ACC112 (cell line): ENCODE measurements around the gene STX1A.
"Not testable (repeated sequence)": the region's sequence is repeated elsewhere in the genome, so short reads cannot be mapped to it uniquely, and the experiment has no call there.

Experiments
- H2AFZ ChIP-seq: fragments of 200-600 bp; sonication (generic); one replicate; pipeline ENCODE4 v1.6.0; 2017; ENCODE audit warnings: antibody characterized with exemption, low read length; ENCODE audit not compliant: unreplicated experiment
- H3K27ac ChIP-seq: fragments of 200-600 bp; sonication (generic); 2 replicates; pipeline ENCODE4 v1.5.1; 2014; ENCODE audit warnings: low read depth, mild to moderate bottlenecking, antibody characterized with exemption, low read length, moderate library complexity
- H3K27me3 ChIP-seq: fragments of 200-600 bp; sonication (generic); 2 replicates; pipeline ENCODE4 v1.6.1; 2014; ENCODE audit warnings: mild to moderate bottlenecking, antibody characterized with exemption, low read length, moderate library complexity, mixed read lengths; ENCODE audit not compliant: insufficient read depth
- H3K36me3 ChIP-seq: fragments of 200-600 bp; sonication (generic); 2 replicates; pipeline ENCODE4 v1.6.1; 2016; ENCODE audit warnings: mild to moderate bottlenecking, antibody characterized with exemption, low read length, moderate library complexity, mixed read lengths; ENCODE audit not compliant: insufficient read depth
- H3K4me1 ChIP-seq: fragments of 200-600 bp; sonication (generic); one replicate; pipeline ENCODE4 v1.6.1; 2016; ENCODE audit warnings: low read length, mixed read lengths; ENCODE audit not compliant: insufficient read depth, unreplicated experiment, control insufficient read depth
- H3K4me3 ChIP-seq: fragments of 200-600 bp; sonication (generic); 2 replicates; pipeline ENCODE4 v1.5.1; 2014; ENCODE audit warnings: mild to moderate bottlenecking, low read depth, low read length
- H3K79me2 ChIP-seq: fragments of 200-600 bp; sonication (generic); one replicate; pipeline ENCODE4 v1.6.0; 2016; ENCODE audit warnings: low read length; ENCODE audit not compliant: control insufficient read depth, unreplicated experiment, insufficient read depth

Gene STX1A

GRCh38 chr7:73735528-73735905 is 16.0 kb upstream of the STX1A start:
- Histone ChIP-seq H2AFZ (no peak overlapping the region), H3K79me2 (peaks cover 4% of the 10 kb centered on the region)

GRCh38 chr7:73734619-73735527 is 15.4 kb upstream of the STX1A start:
- Histone ChIP-seq H3K27me3 (no peaks in the 10 kb centered on the region), H3K4me1 (peaks cover 8% of the 10 kb centered on the region), H3K79me2 (peaks cover 4% of the 10 kb centered on the region), H2AFZ (no peak overlapping the region), H3K27ac (no peak overlapping the region), H3K36me3 (0 out of 2 replicates have a peak, but pooled peaks cover 4% of the 10 kb centered on the region), H3K4me3 (no peak overlapping the region)

More at GRCh38 chr7:73735528-73735905, 16.0 kb upstream of the STX1A start:
- H3K4me3 ChIP-seq = no peak overlapping the region
- no peaks in the 10 kb centered on the region for H3K27me3 ChIP-seq
- peaks cover 8% of the 10 kb centered on the region for H3K4me1 ChIP-seq
- H3K36me3 ChIP-seq = 0 out of 2 replicates have a peak, but pooled peaks cover 4% of the 10 kb centered on the region
- no peak overlapping the region for H3K27ac ChIP-seq

GRCh38 chr7:73732397-73732796 is 12.9 kb upstream of the STX1A start:
- Histone ChIP-seq H3K27ac (no peak overlapping the region), H3K4me3 (no peak overlapping the region), H2AFZ (no peak overlapping the region), H3K79me2 (no peaks in the 10 kb centered on the region), H3K4me1 (peaks cover 5% of the 10 kb centered on the region), H3K36me3 (0 out of 2 replicates have a peak, but pooled peaks cover 4% of the 10 kb centered on the region), H3K27me3 (no peaks in the 10 kb centered on the region)

- no peak overlapping the region for H3K4me3 ChIP-seq
- no peaks in the 10 kb centered on the region for H3K27me3 ChIP-seq
- peaks cover 5% of the 10 kb centered on the region for H3K4me1 ChIP-seq
- no peaks in the 10 kb centered on the region for H3K79me2 ChIP-seq
- H3K27ac ChIP-seq = no peak overlapping the region
- H2AFZ ChIP-seq = no peak overlapping the region
- no peaks in the 10 kb centered on the region for H3K36me3 ChIP-seq
These were observed 11.0 kb upstream of the STX1A start for GRCh38 chr7:73730485-73730884.

- Histone ChIP-seq H3K27ac (no peak overlapping the region), H3K79me2 (no peaks in the 10 kb centered on the region), H2AFZ (no peak overlapping the region)
These were observed 9.1 kb upstream of the STX1A start for GRCh38 chr7:73728551-73728950.

GRCh38 chr7:73727952-73728351 is 8.5 kb upstream of the STX1A start:
- no peaks in the 10 kb centered on the region for H3K27me3 ChIP-seq
- H3K79me2 ChIP-seq = no peaks in the 10 kb centered on the region
- no peak overlapping the region for H3K27ac ChIP-seq
- H3K4me1 ChIP-seq = no peaks in the 10 kb centered on the region
- no peak overlapping the region for H2AFZ ChIP-seq
- H3K36me3 ChIP-seq = no peaks in the 10 kb centered on the region
- no peak overlapping the region for H3K4me3 ChIP-seq

More at GRCh38 chr7:73728551-73728950, 9.1 kb upstream of the STX1A start:
- Histone ChIP-seq H3K4me1 (no peaks in the 10 kb centered on the region), H3K27me3 (no peaks in the 10 kb centered on the region), H3K4me3 (no peak overlapping the region), H3K36me3 (no peaks in the 10 kb centered on the region)

GRCh38 chr7:73726083-73726466 is 6.6 kb upstream of the STX1A start:
- no peak overlapping the region for H3K27ac ChIP-seq
- peaks cover 14% of the 10 kb centered on the region for H3K4me1 ChIP-seq
- H3K36me3 ChIP-seq = no peaks in the 10 kb centered on the region
- H3K27me3 ChIP-seq = no peaks in the 10 kb centered on the region
- no peak overlapping the region for H3K4me3 ChIP-seq
- H2AFZ ChIP-seq = no peak overlapping the region
- no peaks in the 10 kb centered on the region for H3K79me2 ChIP-seq

GRCh38 chr7:73723813-73724212 is 4.3 kb upstream of the STX1A start:
- H3K4me1 ChIP-seq = peaks cover 20% of the 10 kb centered on the region
- H3K36me3 ChIP-seq = no peaks in the 10 kb centered on the region
- no peak overlapping the region for H3K27ac ChIP-seq
- H3K27me3 ChIP-seq = no peaks in the 10 kb centered on the region
- H3K4me3 ChIP-seq = no peak overlapping the region
- peaks cover 6% of the 10 kb centered on the region for H3K79me2 ChIP-seq
- no peak overlapping the region for H2AFZ ChIP-seq

- no peak overlapping the region for H3K4me3 ChIP-seq
- H2AFZ ChIP-seq = no peak overlapping the region
- no peaks in the 10 kb centered on the region for H3K27me3 ChIP-seq
- no peak overlapping the region for H3K27ac ChIP-seq
- H3K4me1 ChIP-seq = peaks cover 20% of the 10 kb centered on the region
- H3K36me3 ChIP-seq = no peaks in the 10 kb centered on the region
- H3K79me2 ChIP-seq = peaks cover 15% of the 10 kb centered on the region
These were observed 3.3 kb upstream of the STX1A start for GRCh38 chr7:73722785-73723184.

GRCh38 chr7:73722182-73722581 is 2.7 kb upstream of the STX1A start:
- H3K79me2 ChIP-seq = peaks cover 21% of the 10 kb centered on the region
- not testable (repeated sequence) for H3K4me3 ChIP-seq, H3K27ac ChIP-seq, H3K36me3 ChIP-seq, H2AFZ ChIP-seq, H3K27me3 ChIP-seq
- H3K4me1 ChIP-seq = peaks cover 26% of the 10 kb centered on the region

GRCh38 chr7:73721377-73721817 is 1.9 kb upstream of the STX1A start:
- Histone ChIP-seq H3K27ac (no peak overlapping the region), H2AFZ (no peak overlapping the region), H3K79me2 (peaks cover 28% of the 10 kb centered on the region), H3K36me3 (no peaks in the 10 kb centered on the region), H3K4me3 (no peak overlapping the region), H3K4me1 (peaks cover 32% of the 10 kb centered on the region), H3K27me3 (no peaks in the 10 kb centered on the region)
